IMR-90 (cell line): ENCODE results near the gene P3H1. TPM values are rescaled to one million over a fixed set of nuclear protein-coding genes. Genes with fewer than 3 reads are reported as not detected.

Experiments used
- ATAC-seq: fragments of 200-7000 bp; cut with Tn5 transposase; 2 replicates; pipeline ENCODE4 v1.9.1; 2020; ENCODE audit warnings: low read depth, mild to moderate bottlenecking, moderate library complexity
- BruUV-seq: library from RNA; stranded (reverse); fragments of 400-500 nt; replicated peaks from 2 replicates; lab custom pipeline; 2021; lab: Mats Ljungman, UMichigan
- CTCF ChIA-PET: fragments of 300-600 bp; formaldehyde crosslinking; extraction: SDS; loops from one replicate; lab custom pipeline; 2021; ENCODE audit warnings: antibody characterized with exemption; lab: Yijun Ruan, JAX
- POLR2A ChIA-PET: fragments of 300-600 bp; sonication (Branson Sonifier 250); formaldehyde crosslinking; loops from one replicate; lab custom pipeline; 2022; ENCODE audit warnings: antibody characterized with exemption; ENCODE audit not compliant: unreplicated experiment; lab: Charles Lee
- DNase-seq: peaks from one replicate; pipeline ENCODE4 v3.0.0; 2013
- H2AFZ ChIP-seq: replicated peaks from 2 replicates; pipeline ENCODE3; 2013; ENCODE audit warnings: low read length, mild to moderate bottlenecking; ENCODE audit not compliant: poor library complexity
- H2AK5ac ChIP-seq: 2 replicates; pipeline ENCODE4 v1.6.1; 2013; ENCODE audit warnings: low read depth, low read length, inconsistent platforms
- H2AK9ac ChIP-seq: replicated peaks from 2 replicates; pipeline ENCODE3; 2013; ENCODE audit warnings: mild to moderate bottlenecking, low read depth, low read length, moderate library complexity; ENCODE audit not compliant: poor library complexity
- H2BK120ac ChIP-seq: 2 replicates; pipeline ENCODE4 v1.6.1; 2013; ENCODE audit warnings: low read depth, low read length, inconsistent platforms
- H2BK15ac ChIP-seq: 3 replicates; pipeline ENCODE4 v1.6.1; 2013; ENCODE audit warnings: low read depth, low read length, inconsistent platforms
- H2BK20ac ChIP-seq: 2 replicates; pipeline ENCODE4 v1.6.1; 2013; ENCODE audit warnings: low read depth, mild to moderate bottlenecking, inconsistent platforms, low read length, moderate library complexity
- H2BK5ac ChIP-seq: 2 replicates; pipeline ENCODE4 v1.6.1; 2013; ENCODE audit warnings: mild to moderate bottlenecking, low read depth, low read length, inconsistent platforms; ENCODE audit not compliant: poor library complexity, severe bottlenecking
- H3K14ac ChIP-seq: replicated peaks from 2 replicates; pipeline ENCODE4 v1.6.1; 2013; ENCODE audit warnings: low read depth, low read length, inconsistent platforms
- H3K18ac ChIP-seq: 2 replicates; pipeline ENCODE4 v1.6.1; 2013; ENCODE audit warnings: low read depth, low read length, control low read depth
- H3K23ac ChIP-seq: 2 replicates; pipeline ENCODE4 v1.6.1; 2013; ENCODE audit warnings: low read depth, low read length, inconsistent platforms
- H3K27ac ChIP-seq: 2 replicates; pipeline ENCODE4 v1.5.1; 2013; ENCODE audit warnings: mild to moderate bottlenecking, control low read depth, low read length; ENCODE audit not compliant: insufficient read depth
- H3K27me3 ChIP-seq: 2 replicates; pipeline ENCODE4 v1.6.1; 2013; ENCODE audit warnings: low read length; ENCODE audit not compliant: control insufficient read depth, insufficient read depth
- H3K36me3 ChIP-seq: 2 replicates; pipeline ENCODE4 v1.6.1; 2013; ENCODE audit warnings: low read length, mixed read lengths; ENCODE audit not compliant: control insufficient read depth, insufficient read depth
- H3K4ac ChIP-seq: 2 replicates; pipeline ENCODE4 v1.6.1; 2013; ENCODE audit warnings: low read depth, low read length, inconsistent platforms
- H3K4me1 ChIP-seq: 2 replicates; pipeline ENCODE4 v1.6.1; 2013; ENCODE audit warnings: low read length, mixed read lengths; ENCODE audit not compliant: control insufficient read depth, insufficient read depth
- H3K4me2 ChIP-seq: 2 replicates; pipeline ENCODE4 v1.6.1; 2013; ENCODE audit warnings: low read depth, mild to moderate bottlenecking, control low read depth, low read length, moderate library complexity
- H3K4me3 ChIP-seq: 2 replicates; pipeline ENCODE4 v1.5.1; 2013; ENCODE audit warnings: low read depth, mild to moderate bottlenecking, control low read depth, low read length, moderate library complexity; ENCODE audit not compliant: insufficient read depth
- H3K56ac ChIP-seq: 2 replicates; pipeline ENCODE4 v1.6.1; 2013; ENCODE audit warnings: low read length, inconsistent platforms; ENCODE audit not compliant: insufficient read depth; ENCODE audit errors: extremely low read depth
- H3K79me1 ChIP-seq, 2 experiments: 2 replicates each; pipeline ENCODE4 v1.6.1; 2013; ENCODE audit warnings: low read length in 2 of 2, inconsistent platforms in 1 of 2, low read depth in 1 of 2
- H3K9ac ChIP-seq: 2 replicates; pipeline ENCODE4 v1.6.1; 2013; ENCODE audit warnings: low read depth, low read length, control low read depth
- H3K9me1 ChIP-seq: 2 replicates; pipeline ENCODE4 v1.6.1; 2013; ENCODE audit warnings: low read length, inconsistent platforms; ENCODE audit not compliant: insufficient read depth
- H3K9me3 ChIP-seq: 2 replicates; pipeline ENCODE4 v1.6.1; 2013; ENCODE audit warnings: low read length; ENCODE audit not compliant: control insufficient read depth, insufficient read depth
- H4K20me1 ChIP-seq: 2 replicates; pipeline ENCODE4 v1.6.1; 2013; ENCODE audit warnings: low read length, inconsistent platforms; ENCODE audit not compliant: insufficient read depth
- H4K5ac ChIP-seq: 2 replicates; pipeline ENCODE4 v1.6.1; 2013; ENCODE audit warnings: mild to moderate bottlenecking, low read depth, low read length, control low read depth
- H4K8ac ChIP-seq, 2 experiments: 2 replicates each; pipeline ENCODE4 v1.6.1; 2013; ENCODE audit warnings: low read depth in 2 of 2, low read length in 2 of 2, control low read depth in 1 of 2, inconsistent platforms in 1 of 2
- H4K91ac ChIP-seq: 2 replicates; pipeline ENCODE4 v1.6.1; 2013; ENCODE audit warnings: low read depth, low read length, inconsistent platforms; ENCODE audit not compliant: insufficient read depth
- BHLHE40 ChIP-seq: fragments of 150-350 bp; IDR thresholded peaks from 2 replicates; pipeline ENCODE4 v1.6.1; 2016; ENCODE audit warnings: mild to moderate bottlenecking, low read depth, low read length
- CEBPB ChIP-seq: IDR thresholded peaks from 2 replicates; pipeline ENCODE4 v1.6.1; 2012; ENCODE audit warnings: low read depth, low read length, improper control_type of control experiment
- CHD1 ChIP-seq: IDR thresholded peaks from 2 replicates; pipeline ENCODE4 v1.6.1; 2012; ENCODE audit warnings: low read depth, low read length, improper control_type of control experiment
- CTCF ChIP-seq: conservative IDR thresholded peaks from 2 replicates; pipeline ENCODE4 v1.5.1; 2012; ENCODE audit warnings: mild to moderate bottlenecking, low read depth, low read length, improper control_type of control experiment
- FOS ChIP-seq: fragments of 150-350 bp; IDR thresholded peaks from 2 replicates; pipeline ENCODE4 v1.6.1; 2016; ENCODE audit warnings: low read depth, low read length
- MAFK ChIP-seq: IDR thresholded peaks from 2 replicates; pipeline ENCODE4 v1.6.1; 2012; ENCODE audit warnings: low read depth, low read length, improper control_type of control experiment
- MAZ ChIP-seq: IDR thresholded peaks from 2 replicates; pipeline ENCODE4 v1.6.1; 2012; ENCODE audit warnings: low read depth, mild to moderate bottlenecking, low read length, improper control_type of control experiment, moderate library complexity, borderline replicate concordance
- MXI1 ChIP-seq: IDR thresholded peaks from 2 replicates; pipeline ENCODE4 v1.6.1; 2012; ENCODE audit warnings: low read depth, mild to moderate bottlenecking, low read length, moderate library complexity, borderline replicate concordance
- NFE2L2 ChIP-seq: fragments of 150-350 bp; IDR thresholded peaks from 2 replicates; pipeline ENCODE4 v1.6.1; 2016; ENCODE audit warnings: low read depth, mild to moderate bottlenecking, low read length
- RCOR1 ChIP-seq: IDR thresholded peaks from 2 replicates; pipeline ENCODE4 v1.6.1; 2012; ENCODE audit warnings: mild to moderate bottlenecking, low read length, improper control_type of control experiment; ENCODE audit not compliant: insufficient replicate concordance
- RFX5 ChIP-seq: IDR thresholded peaks from 2 replicates; pipeline ENCODE4 v1.8.0; 2012; ENCODE audit warnings: low read depth, mild to moderate bottlenecking, low read length, moderate library complexity
- SMC3 ChIP-seq: fragments of 150-350 bp; IDR thresholded peaks from 2 replicates; pipeline ENCODE4 v1.6.1; 2016; ENCODE audit warnings: low read depth, mild to moderate bottlenecking, antibody characterized with exemption, low read length, moderate library complexity
- WGBS, 2 experiments: methylation state at CpG; one replicate each; pipeline versions ENCODE4 v1.1.5 to v1.1.7; 2013; ENCODE audit warnings: missing lambda C conversion rate in 2 of 2; ENCODE audit not compliant: insufficient read length in 1 of 2; ENCODE audit errors: extremely low coverage in 2 of 2; 5-methylcytosine and 5-hydroxymethylcytosine counted together
- dilution Hi-C: fragments of 300-500 bp; cut with HindIII; formaldehyde crosslinking; loops from one replicate; pipeline ENCODE4 v1.14.3; 2018; ENCODE audit warnings: low sequenced_read_pairs; ENCODE audit not compliant: unreplicated experiment
- in situ Hi-C: fragments of 300-500 bp; cut with MboI; formaldehyde crosslinking; loops from 3 replicates; pipeline ENCODE4 v1.14.3; 2019; ENCODE audit warnings: low sequenced_read_pairs, inconsistent platforms, mixed read lengths
- intact Hi-C: fragments of 100-400 bp; cut with micrococcal nuclease; formaldehyde crosslinking; loops from 2 replicates; pipeline ENCODE4 v1.10.0; 2022
- polyA plus RNA-seq, 3 experiments: library from polyadenylated mRNA; depleted of rRNA; stranded (reverse); fragments of >200 nt; gene quantifications; 2 replicates each; pipeline ENCODE4 v1.2.3, GENCODE V29; 2012; ENCODE audit warnings: low replicate concordance in 1 of 3
- total RNA-seq: library from RNA; depleted of rRNA; stranded (reverse); fragments of >200 nt; gene quantifications from 2 replicates; pipeline ENCODE4 v1.2.3, GENCODE V29; 2012
- TF ChIP-seq, protein P1 (sequence below): fragments of 150-350 bp; IDR thresholded peaks from 2 replicates; pipeline ENCODE4 v1.6.1; 2017; ENCODE audit warnings: mild to moderate bottlenecking, antibody characterized with exemption, low read length, low read depth
- TF ChIP-seq, protein P2 (sequence below): fragments of 150-350 bp; IDR thresholded peaks from 2 replicates; pipeline ENCODE4 v1.6.1; 2016; ENCODE audit warnings: low read depth, mild to moderate bottlenecking, low read length, moderate library complexity, borderline replicate concordance

The P3H1 gene
- total and polyA plus RNA-seq, 2 of the 4 experiments (the other 2 are of a cell fraction): 108 to 210 TPM

DNA sequence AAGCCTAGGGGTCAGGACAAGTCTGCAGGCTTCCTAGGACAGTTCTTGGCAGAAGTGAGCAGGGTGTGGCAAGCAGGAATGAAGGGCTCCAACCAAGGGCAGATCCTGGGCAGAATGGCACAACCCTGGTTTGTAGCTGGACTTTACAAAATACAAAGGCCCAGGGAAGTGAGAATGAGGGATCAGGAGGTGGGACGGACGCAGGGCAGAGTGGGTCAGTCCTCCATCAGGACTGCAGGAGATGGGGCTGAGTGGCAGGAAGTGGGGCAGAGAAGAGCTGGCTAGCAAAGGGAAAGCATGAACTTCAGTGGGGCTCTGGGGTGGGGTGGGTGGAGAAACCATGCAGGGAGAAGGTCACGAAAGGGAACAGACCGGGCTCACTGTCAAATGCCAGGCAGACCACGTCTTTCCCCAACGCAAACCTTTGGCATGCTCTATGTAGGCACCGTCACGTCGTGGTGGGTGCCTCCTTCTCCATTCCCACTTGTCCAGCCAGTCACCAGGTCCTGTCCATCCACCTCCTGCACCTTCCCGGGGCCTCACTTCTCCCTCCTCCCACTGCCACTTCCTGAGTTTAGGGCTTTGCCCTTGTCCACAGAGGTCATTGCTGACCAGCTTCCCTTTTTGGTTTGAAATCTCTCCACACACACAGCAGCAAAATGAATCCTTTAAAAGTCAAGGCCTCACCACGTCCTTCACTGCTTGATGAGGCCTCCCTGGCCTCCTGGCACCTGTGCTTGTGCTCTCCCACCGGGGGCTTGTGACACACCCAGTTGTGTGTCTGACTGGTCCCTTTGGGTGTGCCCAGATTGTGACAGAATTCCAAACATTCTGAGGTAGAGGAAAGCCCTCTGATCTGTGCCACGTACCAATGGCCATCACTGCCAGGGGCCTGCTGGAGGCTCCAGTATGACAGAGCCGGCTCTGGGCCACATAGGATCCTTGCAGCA is 18.1 kb downstream of the P3H1 start:
- Histone ChIP-seq H3K9ac (no peak overlapping the region), H4K20me1 (peaks cover 27% of the 10 kb centered on the region), H2BK20ac (no peak overlapping the region), H4K91ac (no peak overlapping the region), H2BK120ac (no peak overlapping the region), H3K9me3 (no peaks in the 10 kb centered on the region), H3K36me3 (peaks cover 60% of the 10 kb centered on the region), H3K14ac (no peak overlapping the region), H3K27ac (no peak overlapping the region), H3K27me3 (no peaks in the 10 kb centered on the region), H3K23ac (no peak overlapping the region), H2AFZ (no peak overlapping the region), H4K8ac (no peak overlapping the region), H3K79me1 (peaks cover 12 to 18% of the 10 kb centered on the region in 2 experiments), H3K4me3 (no peak overlapping the region), H2AK5ac (no peak overlapping the region), H3K4me1 (no peaks in the 10 kb centered on the region; the same call in 1 of the 2 replicates), H3K56ac (no peak overlapping the region), H2BK5ac (no peak overlapping the region), H3K4me2 (no peak overlapping the region), H3K9me1 (peaks cover 13% of the 10 kb centered on the region; the same call in 1 of the 2 replicates), H4K5ac (no peak overlapping the region), H3K4ac (no peak overlapping the region), H2BK15ac (no peak overlapping the region), H3K18ac (no peak overlapping the region), H2AK9ac (no peak overlapping the region)
- dilution Hi-C loops: no loop called here
- ChIA-PET POLR2A (no interaction called here), CTCF (no interaction called here)
- intact Hi-C loops: no loop called here
- in situ Hi-C loops: no loop called here
- no peak for ATAC-seq
- BruUV-seq: no TSS peak
- no peak for DNase-seq
- 91% methylated on average over 5 of the region's 14 CpGs; no CpG with 5 or more reads in 1 of the 2 experiments for WGBS, 2 experiments
- no peak for TF ChIP-seq CTCF
- TF ChIP-seq NFE2L2: no peak
- no peak for TF ChIP-seq RCOR1
- TF ChIP-seq MAZ: no peak
- no peak for TF ChIP-seq CHD1
- no peak for TF ChIP-seq SMC3
- TF ChIP-seq FOS: no peak
- no peak for TF ChIP-seq RFX5
- TF ChIP-seq CEBPB: no peak
- no peak for TF ChIP-seq MXI1
- TF ChIP-seq, protein P1, sequence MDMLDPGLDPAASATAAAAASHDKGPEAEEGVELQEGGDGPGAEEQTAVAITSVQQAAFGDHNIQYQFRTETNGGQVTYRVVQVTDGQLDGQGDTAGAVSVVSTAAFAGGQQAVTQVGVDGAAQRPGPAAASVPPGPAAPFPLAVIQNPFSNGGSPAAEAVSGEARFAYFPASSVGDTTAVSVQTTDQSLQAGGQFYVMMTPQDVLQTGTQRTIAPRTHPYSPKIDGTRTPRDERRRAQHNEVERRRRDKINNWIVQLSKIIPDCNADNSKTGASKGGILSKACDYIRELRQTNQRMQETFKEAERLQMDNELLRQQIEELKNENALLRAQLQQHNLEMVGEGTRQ: no peak
- no peak for TF ChIP-seq BHLHE40
- no peak for TF ChIP-seq MAFK
- TF ChIP-seq, protein P2, sequence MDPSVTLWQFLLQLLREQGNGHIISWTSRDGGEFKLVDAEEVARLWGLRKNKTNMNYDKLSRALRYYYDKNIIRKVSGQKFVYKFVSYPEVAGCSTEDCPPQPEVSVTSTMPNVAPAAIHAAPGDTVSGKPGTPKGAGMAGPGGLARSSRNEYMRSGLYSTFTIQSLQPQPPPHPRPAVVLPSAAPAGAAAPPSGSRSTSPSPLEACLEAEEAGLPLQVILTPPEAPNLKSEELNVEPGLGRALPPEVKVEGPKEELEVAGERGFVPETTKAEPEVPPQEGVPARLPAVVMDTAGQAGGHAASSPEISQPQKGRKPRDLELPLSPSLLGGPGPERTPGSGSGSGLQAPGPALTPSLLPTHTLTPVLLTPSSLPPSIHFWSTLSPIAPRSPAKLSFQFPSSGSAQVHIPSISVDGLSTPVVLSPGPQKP: no peak
